H1 (cell line): Measurements from ENCODE around the gene MRPL39. TPM values are rescaled to one million over a fixed set of nuclear protein-coding genes. Genes with fewer than 3 reads are reported as not detected.

ENCODE experiments used
- CTCF ChIA-PET: fragments of 300-600 bp; sonication (Branson Sonifier 250); formaldehyde crosslinking; loops from one replicate; lab custom pipeline; 2021; ENCODE audit not compliant: partially characterized antibody; lab: Charles Lee
- POLR2A ChIA-PET: fragments of 300-600 bp; sonication (Branson Sonifier 250); formaldehyde crosslinking; loops from one replicate; lab custom pipeline; 2021; ENCODE audit warnings: inconsistent platforms; ENCODE audit not compliant: partially characterized antibody; lab: Charles Lee
- DNase-seq, 2 experiments: peaks; one replicate each; pipeline versions ENCODE4 v3.0.0 to v3.0.0-alpha.2; 2010 to 2022; ENCODE audit warnings: low spot score in 2 of 2, low read depth in 1 of 2, mixed read lengths in 1 of 2
- FAIRE-seq: peaks from 2 replicates; lab custom pipeline; 2011; peaks lifted over from hg19 to GRCh38; lab: Jason Lieb, UNC
- H2AFZ ChIP-seq: 2 replicates; pipeline ENCODE4 v1.8.1; 2012; ENCODE audit warnings: low read length, inconsistent platforms
- H2AK5ac ChIP-seq: 2 replicates; pipeline ENCODE4 v1.6.1; 2013; ENCODE audit warnings: low read depth, low read length
- H2BK120ac ChIP-seq: replicated peaks from 2 replicates; pipeline ENCODE3; 2013; ENCODE audit warnings: low read depth, low read length, inconsistent platforms
- H2BK12ac ChIP-seq: 2 replicates; pipeline ENCODE4 v1.6.1; 2013; ENCODE audit warnings: low read depth, low read length
- H2BK15ac ChIP-seq: 2 replicates; pipeline ENCODE4 v1.6.1; 2013; ENCODE audit warnings: low read length
- H2BK20ac ChIP-seq: 2 replicates; pipeline ENCODE4 v1.6.1; 2013; ENCODE audit warnings: low read length
- H2BK5ac ChIP-seq: 2 replicates; pipeline ENCODE4 v1.6.1; 2013; ENCODE audit warnings: low read depth, low read length
- H3K14ac ChIP-seq: 2 replicates; pipeline ENCODE4 v1.6.1; 2013; ENCODE audit warnings: inconsistent platforms; ENCODE audit not compliant: insufficient read length
- H3K18ac ChIP-seq: 2 replicates; pipeline ENCODE4 v1.6.1; 2013; ENCODE audit warnings: low read length; ENCODE audit errors: extremely low read depth
- H3K23ac ChIP-seq: 2 replicates; pipeline ENCODE4 v1.6.1; 2013; ENCODE audit warnings: inconsistent platforms; ENCODE audit not compliant: insufficient read length
- H3K23me2 ChIP-seq: 2 replicates; pipeline ENCODE4 v1.6.1; 2013; ENCODE audit warnings: low read depth, low read length
- H3K27ac ChIP-seq: 2 replicates; pipeline ENCODE4 v1.6.1; 2011; ENCODE audit warnings: low read depth, low read length, inconsistent platforms
- H3K27me3 ChIP-seq, 4 experiments: replicated peaks in 1 of 4; 1 replicate in 1 of 4; 2 replicates in 3 of 4; pipeline versions ENCODE4 v1.6.1 to v1.8.1; 2011 to 2013; ENCODE audit warnings: low read length in 3 of 4, mild to moderate bottlenecking in 3 of 4, inconsistent platforms in 2 of 4, mixed read lengths in 2 of 4, moderate library complexity in 1 of 4; ENCODE audit not compliant: control insufficient read depth in 3 of 4, insufficient read depth in 3 of 4; ENCODE audit errors: extremely low read depth in 1 of 4
- H3K36me3 ChIP-seq, 4 experiments: 2 replicates each; pipeline versions ENCODE4 v1.6.1 to v1.8.1; 2011 to 2013; ENCODE audit warnings: mild to moderate bottlenecking in 4 of 4, low read length in 3 of 4, moderate library complexity in 2 of 4, control low read depth in 1 of 4, inconsistent platforms in 1 of 4; ENCODE audit not compliant: insufficient read depth in 4 of 4, control insufficient read depth in 2 of 4
- H3K4ac ChIP-seq: replicated peaks from 2 replicates; pipeline ENCODE3; 2013; ENCODE audit warnings: low read length, low read depth, mixed read lengths, inconsistent platforms; ENCODE audit not compliant: insufficient read length
- H3K4me1 ChIP-seq, 4 experiments: replicated peaks in 1 of 4; 1 replicate in 1 of 4; 2 replicates in 3 of 4; pipeline versions ENCODE4 v1.6.1 to v1.8.1; 2011 to 2013; ENCODE audit warnings: low read length in 3 of 4, inconsistent platforms in 2 of 4, mixed read lengths in 1 of 4; ENCODE audit not compliant: insufficient read depth in 4 of 4, control insufficient read depth in 3 of 4
- H3K4me2 ChIP-seq, 2 experiments: 2 replicates each; pipeline versions ENCODE4 v1.6.1 to v1.8.1; 2011 to 2013; ENCODE audit warnings: low read depth in 2 of 2, low read length in 2 of 2, control low read depth in 1 of 2, inconsistent platforms in 1 of 2, mild to moderate bottlenecking in 1 of 2; ENCODE audit not compliant: insufficient read depth in 1 of 2
- H3K4me3 ChIP-seq, 4 experiments: fragments of 200-600, 300-600 bp in 1 of 4; sonication (generic), shearing (Covaris generic), sonication (Bioruptor Twin) in 1 of 4; 2 replicates each; pipeline versions ENCODE4 v1.5.1 to v1.8.1; 2011 to 2016; ENCODE audit warnings: low read length in 4 of 4, low read depth in 3 of 4, control low read depth in 2 of 4, inconsistent platforms in 2 of 4, mild to moderate bottlenecking in 2 of 4, mixed read lengths in 1 of 4, moderate library complexity in 1 of 4; ENCODE audit not compliant: insufficient read depth in 2 of 4; ENCODE audit errors: extremely low read depth in 1 of 4
- H3K56ac ChIP-seq: replicated peaks from 2 replicates; pipeline ENCODE3; 2013; ENCODE audit warnings: low read depth, mild to moderate bottlenecking, mixed read lengths, low read length, inconsistent platforms; ENCODE audit not compliant: insufficient read length
- H3K79me1 ChIP-seq: 2 replicates; pipeline ENCODE4 v1.6.1; 2013; ENCODE audit warnings: low read depth, low read length, control low read depth
- H3K79me2 ChIP-seq, 2 experiments: 2 replicates each; pipeline versions ENCODE4 v1.6.1 to v1.8.1; 2012 to 2013; ENCODE audit warnings: low read length in 2 of 2, mild to moderate bottlenecking in 2 of 2, inconsistent platforms in 1 of 2; ENCODE audit not compliant: insufficient read depth in 2 of 2, control insufficient read depth in 1 of 2
- H3K9ac ChIP-seq, 4 experiments: replicated peaks in 1 of 4; 1 replicate in 1 of 4; 2 replicates in 3 of 4; pipeline versions ENCODE4 v1.6.1 to v1.8.1; 2011 to 2013; ENCODE audit warnings: low read depth in 3 of 4, low read length in 3 of 4, control low read depth in 2 of 4, mild to moderate bottlenecking in 2 of 4, moderate library complexity in 2 of 4, inconsistent platforms in 1 of 4; ENCODE audit errors: extremely low read depth in 1 of 4
- H3K9me3 ChIP-seq, 2 experiments: 2 replicates each; pipeline versions ENCODE4 v1.6.1 to v1.8.1; 2012 to 2013; ENCODE audit warnings: mild to moderate bottlenecking in 2 of 2, moderate library complexity in 2 of 2, control low read depth in 1 of 2, inconsistent platforms in 1 of 2, low read depth in 1 of 2, low read length in 1 of 2, mixed read lengths in 1 of 2; ENCODE audit not compliant: insufficient read depth in 2 of 2
- H4K20me1 ChIP-seq, 2 experiments: replicated peaks in 1 of 2; 2 replicates each; pipeline versions ENCODE3 to v1.8.1; 2011 to 2013; ENCODE audit warnings: inconsistent platforms in 2 of 2, low read length in 2 of 2, mild to moderate bottlenecking in 1 of 2; ENCODE audit not compliant: insufficient read depth in 2 of 2, control insufficient read depth in 1 of 2
- H4K5ac ChIP-seq: 2 replicates; pipeline ENCODE4 v1.6.1; 2013; ENCODE audit warnings: low read length, low read depth, mixed read lengths, inconsistent platforms; ENCODE audit not compliant: insufficient read length
- H4K8ac ChIP-seq: 2 replicates; pipeline ENCODE4 v1.8.0; 2013; ENCODE audit warnings: mild to moderate bottlenecking, moderate library complexity, low read length, inconsistent platforms; ENCODE audit not compliant: insufficient read depth; ENCODE audit errors: extremely low read depth
- H4K91ac ChIP-seq: replicated peaks from 2 replicates; pipeline ENCODE3; 2013; ENCODE audit warnings: low read length, mixed read lengths, inconsistent platforms; ENCODE audit not compliant: insufficient read length
- EZH2 ChIP-seq: fragments of 200-600 bp; sonication (generic); IDR thresholded peaks from 2 replicates; pipeline ENCODE4 v1.7.1; 2012; ENCODE audit warnings: low read depth, mild to moderate bottlenecking, moderate library complexity, low read length, inconsistent platforms; ENCODE audit not compliant: severe bottlenecking
- JUN ChIP-seq: IDR thresholded peaks from 2 replicates; pipeline ENCODE4 v1.6.1; 2011; ENCODE audit warnings: low read depth, mild to moderate bottlenecking, improper control_type of control experiment, low read length
- JUND ChIP-seq: IDR thresholded peaks from 2 replicates; pipeline ENCODE4 v1.6.1; 2011; ENCODE audit warnings: mild to moderate bottlenecking, improper control_type of control experiment, low read length
- NRF1 ChIP-seq: IDR thresholded peaks from 2 replicates; pipeline ENCODE4 v1.6.1; 2011; ENCODE audit warnings: mild to moderate bottlenecking, low read depth, low read length, improper control_type of control experiment
- RNF2 ChIP-seq: fragments of 200-900, 300-1000 bp; sonication (generic); IDR thresholded peaks from 2 replicates; pipeline ENCODE4 v1.7.1; 2016; ENCODE audit warnings: borderline replicate concordance, low read depth, mild to moderate bottlenecking, antibody characterized with exemption, low read length; ENCODE audit not compliant: poor library complexity, severe bottlenecking; ENCODE audit errors: missing control alignments
- SP2 ChIP-seq: IDR thresholded peaks from 2 replicates; pipeline ENCODE4 v1.6.1; 2012; ENCODE audit warnings: mild to moderate bottlenecking, low read length, inconsistent platforms
- TBP ChIP-seq: IDR thresholded peaks from 2 replicates; pipeline ENCODE4 v1.6.1; 2011; ENCODE audit warnings: low read depth, low read length, improper control_type of control experiment
- WGBS, 2 experiments: shearing (Covaris generic) in 1 of 2; methylation state at CpG; one replicate each; pipeline versions ENCODE4 v1.1.6 to v1.1.7; 2013 to 2015; ENCODE audit warnings: low lambda C conversion rate in 2 of 2, mixed read lengths in 2 of 2, inconsistent platforms in 1 of 2, low coverage in 1 of 2, missing lambda C conversion rate in 1 of 2; ENCODE audit not compliant: insufficient replicate concordance in 2 of 2, insufficient coverage in 1 of 2, insufficient read length in 1 of 2; ENCODE audit errors: extremely low coverage in 1 of 2, missing lambda C conversion rate in 1 of 2; 5-methylcytosine and 5-hydroxymethylcytosine counted together
- polyA plus RNA-seq, 7 experiments: library from polyadenylated mRNA; depleted of rRNA in 3 of 7; stranded (reverse) in 5 of 7; unstranded in 2 of 7; fragments of >200 nt in 5 of 7; fragments of 200-250 nt in 2 of 7; gene quantifications; 1 replicate in 5 of 7; 2 replicates in 1 of 7; 4 replicates in 1 of 7; pipeline versions ENCODE4 v1.2.1 to v1.2.3, GENCODE V29; 2011 to 2013; ENCODE audit warnings: missing spikeins in 2 of 7, mixed read lengths in 2 of 7
- total RNA-seq: library from RNA; stranded (reverse); fragmentation: NEBNext Ultra II Directional; extraction: Animal tissue kit (Norgen Biotek cat#: 25700); gene quantifications from 2 replicates; pipeline ENCODE4 v1.2.1, GENCODE V29; 2021
- TF ChIP-seq, protein P1 (sequence below): IDR thresholded peaks from 2 replicates; pipeline ENCODE4 v1.6.1; 2012; ENCODE audit warnings: inconsistent platforms

MRPL39 gene
- total and polyA plus RNA-seq, 2 of the 8 experiments (the other 6 are each of a cell fraction or from before 2014, with no cell fraction given) = 20.3 to 43.2 TPM

DNA sequence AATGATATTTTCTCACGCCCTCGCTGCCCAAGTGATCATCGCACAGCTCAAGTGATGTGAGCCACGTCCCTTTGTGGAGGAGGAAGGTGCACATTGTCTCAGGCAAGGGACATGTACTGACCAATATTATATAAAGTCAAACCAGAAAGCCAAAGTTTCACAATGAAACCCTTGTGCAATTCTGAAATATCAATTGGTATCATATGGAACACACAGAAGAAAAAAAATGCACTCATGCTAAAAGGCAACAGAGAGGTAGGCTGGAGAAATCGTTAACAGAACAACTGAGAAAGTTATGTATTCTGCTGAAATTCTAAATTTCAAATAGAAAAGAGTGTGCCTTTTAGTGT lies 33.6 kb upstream of the MRPL39 start:
- no peak overlapping the region for H3K56ac ChIP-seq
- no peaks in the 10 kb centered on the region for H3K9me3 ChIP-seq
- H3K4me2 ChIP-seq = peak overlapping the region; percentile 69 to 88; a peak in 2 of 4 replicates
- H3K14ac ChIP-seq = no peak overlapping the region
- H4K91ac ChIP-seq = no peak overlapping the region
- H4K5ac ChIP-seq = no peak overlapping the region
- H2BK120ac ChIP-seq = no peak overlapping the region
- no peak overlapping the region for H3K4ac ChIP-seq
- H3K79me1 ChIP-seq = no peaks in the 10 kb centered on the region; the same call in 1 of the 2 replicates
- ChIA-PET POLR2A (interaction anchor here (0.6 kb wide), 1 partner anchor 107 kb away, joined by 3 read pairs; no protein-coding TSS in a partner anchor), CTCF (interaction anchor here (0.7 to 1.1 kb wide), 2 partner anchors 32 to 146 kb away, joined by 3 read pairs; no protein-coding TSS in a partner anchor)
- peaks cover 0 to 3% (median under 1%) of the 10 kb centered on the region in 4 experiments; a peak in 3 of 7 replicates for H3K4me1 ChIP-seq
- H2BK12ac ChIP-seq = no peak overlapping the region
- no peak overlapping the region for H2BK15ac ChIP-seq
- WGBS, 2 experiments = 80% methylated on average over 5 of the region's 5 CpGs; no CpG with 5 or more reads in 1 of the 2 experiments
- H2BK5ac ChIP-seq = no peak overlapping the region
- peaks cover 8% of the 10 kb centered on the region for H3K23me2 ChIP-seq
- no peak overlapping the region for H3K23ac ChIP-seq
- TF ChIP-seq, protein P1, sequence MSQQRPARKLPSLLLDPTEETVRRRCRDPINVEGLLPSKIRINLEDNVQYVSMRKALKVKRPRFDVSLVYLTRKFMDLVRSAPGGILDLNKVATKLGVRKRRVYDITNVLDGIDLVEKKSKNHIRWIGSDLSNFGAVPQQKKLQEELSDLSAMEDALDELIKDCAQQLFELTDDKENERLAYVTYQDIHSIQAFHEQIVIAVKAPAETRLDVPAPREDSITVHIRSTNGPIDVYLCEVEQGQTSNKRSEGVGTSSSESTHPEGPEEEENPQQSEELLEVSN = no peak
- TF ChIP-seq EZH2 = no peak
- no peak for TF ChIP-seq JUND
- no peak for TF ChIP-seq SP2
- TF ChIP-seq RNF2 = no peak
- no peak for TF ChIP-seq NRF1
- no peak for TF ChIP-seq TBP
- no peak for TF ChIP-seq JUN
- H3K4me3 ChIP-seq = peak overlapping the region in 3 of 4 experiments; percentile 50 to 77 (median 74); a peak in 2 of 8 replicates
- H2AFZ ChIP-seq = no peak overlapping the region
- no peak overlapping the region; the same call in 1 of the 2 replicates for H2AK5ac ChIP-seq
- no peak overlapping the region for H2BK20ac ChIP-seq
- H3K79me2 ChIP-seq = no peaks in the 10 kb centered on the region
- peaks cover 0 to 5% (median 2%) of the 10 kb centered on the region in 4 experiments; a peak in 3 of 7 replicates for H3K27me3 ChIP-seq
- no peak for DNase-seq
- H4K20me1 ChIP-seq = no peaks in the 10 kb centered on the region
- no peak overlapping the region for H3K18ac ChIP-seq
- no peak for FAIRE-seq
- no peak overlapping the region for H3K27ac ChIP-seq
- H3K9ac ChIP-seq = no peak overlapping the region; a peak in 1 of 7 replicates
- no peak overlapping the region for H4K8ac ChIP-seq
- H3K36me3 ChIP-seq = no peaks in the 10 kb centered on the region; a peak in 1 of 8 replicates
